IMR-90 (cell line): ENCODE measurements around the gene KIF5C. TPM values are rescaled to one million over a fixed set of nuclear protein-coding genes. Genes with fewer than 3 reads are reported as not detected.

Experiments
- ATAC-seq: fragments of 200-7000 bp; cut with Tn5 transposase; 2 replicates; pipeline ENCODE4 v1.9.1; 2020; ENCODE audit warnings: low read depth, mild to moderate bottlenecking, moderate library complexity
- BruUV-seq: library from RNA; stranded (reverse); fragments of 400-500 nt; replicated peaks from 2 replicates; lab custom pipeline; 2021; lab: Mats Ljungman, UMichigan
- CTCF ChIA-PET: fragments of 300-600 bp; formaldehyde crosslinking; extraction: SDS; loops from one replicate; lab custom pipeline; 2021; ENCODE audit warnings: antibody characterized with exemption; lab: Yijun Ruan, JAX
- POLR2A ChIA-PET: fragments of 300-600 bp; sonication (Branson Sonifier 250); formaldehyde crosslinking; loops from one replicate; lab custom pipeline; 2022; ENCODE audit warnings: antibody characterized with exemption; ENCODE audit not compliant: unreplicated experiment; lab: Charles Lee
- DNase-seq: peaks from one replicate; pipeline ENCODE4 v3.0.0; 2013
- H2AFZ ChIP-seq: replicated peaks from 2 replicates; pipeline ENCODE3; 2013; ENCODE audit warnings: low read length, mild to moderate bottlenecking; ENCODE audit not compliant: poor library complexity
- H2AK5ac ChIP-seq: 2 replicates; pipeline ENCODE4 v1.6.1; 2013; ENCODE audit warnings: low read depth, low read length, inconsistent platforms
- H2AK9ac ChIP-seq: replicated peaks from 2 replicates; pipeline ENCODE3; 2013; ENCODE audit warnings: mild to moderate bottlenecking, low read depth, low read length, moderate library complexity; ENCODE audit not compliant: poor library complexity
- H2BK120ac ChIP-seq: 2 replicates; pipeline ENCODE4 v1.6.1; 2013; ENCODE audit warnings: low read depth, low read length, inconsistent platforms
- H2BK15ac ChIP-seq: 3 replicates; pipeline ENCODE4 v1.6.1; 2013; ENCODE audit warnings: low read depth, low read length, inconsistent platforms
- H2BK20ac ChIP-seq: 2 replicates; pipeline ENCODE4 v1.6.1; 2013; ENCODE audit warnings: low read depth, mild to moderate bottlenecking, inconsistent platforms, low read length, moderate library complexity
- H2BK5ac ChIP-seq: 2 replicates; pipeline ENCODE4 v1.6.1; 2013; ENCODE audit warnings: mild to moderate bottlenecking, low read depth, low read length, inconsistent platforms; ENCODE audit not compliant: poor library complexity, severe bottlenecking
- H3K14ac ChIP-seq: replicated peaks from 2 replicates; pipeline ENCODE4 v1.6.1; 2013; ENCODE audit warnings: low read depth, low read length, inconsistent platforms
- H3K18ac ChIP-seq: 2 replicates; pipeline ENCODE4 v1.6.1; 2013; ENCODE audit warnings: low read depth, low read length, control low read depth
- H3K23ac ChIP-seq: 2 replicates; pipeline ENCODE4 v1.6.1; 2013; ENCODE audit warnings: low read depth, low read length, inconsistent platforms
- H3K27ac ChIP-seq: 2 replicates; pipeline ENCODE4 v1.5.1; 2013; ENCODE audit warnings: mild to moderate bottlenecking, control low read depth, low read length; ENCODE audit not compliant: insufficient read depth
- H3K27me3 ChIP-seq: 2 replicates; pipeline ENCODE4 v1.6.1; 2013; ENCODE audit warnings: low read length; ENCODE audit not compliant: control insufficient read depth, insufficient read depth
- H3K36me3 ChIP-seq: 2 replicates; pipeline ENCODE4 v1.6.1; 2013; ENCODE audit warnings: low read length, mixed read lengths; ENCODE audit not compliant: control insufficient read depth, insufficient read depth
- H3K4ac ChIP-seq: 2 replicates; pipeline ENCODE4 v1.6.1; 2013; ENCODE audit warnings: low read depth, low read length, inconsistent platforms
- H3K4me1 ChIP-seq: 2 replicates; pipeline ENCODE4 v1.6.1; 2013; ENCODE audit warnings: low read length, mixed read lengths; ENCODE audit not compliant: control insufficient read depth, insufficient read depth
- H3K4me2 ChIP-seq: 2 replicates; pipeline ENCODE4 v1.6.1; 2013; ENCODE audit warnings: low read depth, mild to moderate bottlenecking, control low read depth, low read length, moderate library complexity
- H3K4me3 ChIP-seq: 2 replicates; pipeline ENCODE4 v1.5.1; 2013; ENCODE audit warnings: low read depth, mild to moderate bottlenecking, control low read depth, low read length, moderate library complexity; ENCODE audit not compliant: insufficient read depth
- H3K56ac ChIP-seq: 2 replicates; pipeline ENCODE4 v1.6.1; 2013; ENCODE audit warnings: low read length, inconsistent platforms; ENCODE audit not compliant: insufficient read depth; ENCODE audit errors: extremely low read depth
- H3K79me1 ChIP-seq, 2 experiments: 2 replicates each; pipeline ENCODE4 v1.6.1; 2013; ENCODE audit warnings: low read length in 2 of 2, inconsistent platforms in 1 of 2, low read depth in 1 of 2
- H3K9ac ChIP-seq: 2 replicates; pipeline ENCODE4 v1.6.1; 2013; ENCODE audit warnings: low read depth, low read length, control low read depth
- H3K9me1 ChIP-seq: 2 replicates; pipeline ENCODE4 v1.6.1; 2013; ENCODE audit warnings: low read length, inconsistent platforms; ENCODE audit not compliant: insufficient read depth
- H3K9me3 ChIP-seq: 2 replicates; pipeline ENCODE4 v1.6.1; 2013; ENCODE audit warnings: low read length; ENCODE audit not compliant: control insufficient read depth, insufficient read depth
- H4K20me1 ChIP-seq: 2 replicates; pipeline ENCODE4 v1.6.1; 2013; ENCODE audit warnings: low read length, inconsistent platforms; ENCODE audit not compliant: insufficient read depth
- H4K5ac ChIP-seq: 2 replicates; pipeline ENCODE4 v1.6.1; 2013; ENCODE audit warnings: mild to moderate bottlenecking, low read depth, low read length, control low read depth
- H4K8ac ChIP-seq, 2 experiments: 2 replicates each; pipeline ENCODE4 v1.6.1; 2013; ENCODE audit warnings: low read depth in 2 of 2, low read length in 2 of 2, control low read depth in 1 of 2, inconsistent platforms in 1 of 2
- H4K91ac ChIP-seq: 2 replicates; pipeline ENCODE4 v1.6.1; 2013; ENCODE audit warnings: low read depth, low read length, inconsistent platforms; ENCODE audit not compliant: insufficient read depth
- BHLHE40 ChIP-seq: fragments of 150-350 bp; IDR thresholded peaks from 2 replicates; pipeline ENCODE4 v1.6.1; 2016; ENCODE audit warnings: mild to moderate bottlenecking, low read depth, low read length
- CEBPB ChIP-seq: IDR thresholded peaks from 2 replicates; pipeline ENCODE4 v1.6.1; 2012; ENCODE audit warnings: low read depth, low read length, improper control_type of control experiment
- CHD1 ChIP-seq: IDR thresholded peaks from 2 replicates; pipeline ENCODE4 v1.6.1; 2012; ENCODE audit warnings: low read depth, low read length, improper control_type of control experiment
- FOS ChIP-seq: fragments of 150-350 bp; IDR thresholded peaks from 2 replicates; pipeline ENCODE4 v1.6.1; 2016; ENCODE audit warnings: low read depth, low read length
- MAFK ChIP-seq: IDR thresholded peaks from 2 replicates; pipeline ENCODE4 v1.6.1; 2012; ENCODE audit warnings: low read depth, low read length, improper control_type of control experiment
- MAZ ChIP-seq: IDR thresholded peaks from 2 replicates; pipeline ENCODE4 v1.6.1; 2012; ENCODE audit warnings: low read depth, mild to moderate bottlenecking, low read length, improper control_type of control experiment, moderate library complexity, borderline replicate concordance
- MXI1 ChIP-seq: IDR thresholded peaks from 2 replicates; pipeline ENCODE4 v1.6.1; 2012; ENCODE audit warnings: low read depth, mild to moderate bottlenecking, low read length, moderate library complexity, borderline replicate concordance
- NFE2L2 ChIP-seq: fragments of 150-350 bp; IDR thresholded peaks from 2 replicates; pipeline ENCODE4 v1.6.1; 2016; ENCODE audit warnings: low read depth, mild to moderate bottlenecking, low read length
- RFX5 ChIP-seq: IDR thresholded peaks from 2 replicates; pipeline ENCODE4 v1.8.0; 2012; ENCODE audit warnings: low read depth, mild to moderate bottlenecking, low read length, moderate library complexity
- SMC3 ChIP-seq: fragments of 150-350 bp; IDR thresholded peaks from 2 replicates; pipeline ENCODE4 v1.6.1; 2016; ENCODE audit warnings: low read depth, mild to moderate bottlenecking, antibody characterized with exemption, low read length, moderate library complexity
- WGBS, 2 experiments: methylation state at CpG; one replicate each; pipeline versions ENCODE4 v1.1.5 to v1.1.7; 2013; ENCODE audit warnings: missing lambda C conversion rate in 2 of 2; ENCODE audit not compliant: insufficient read length in 1 of 2; ENCODE audit errors: extremely low coverage in 2 of 2; 5-methylcytosine and 5-hydroxymethylcytosine counted together
- dilution Hi-C: fragments of 300-500 bp; cut with HindIII; formaldehyde crosslinking; loops from one replicate; pipeline ENCODE4 v1.14.3; 2018; ENCODE audit warnings: low sequenced_read_pairs; ENCODE audit not compliant: unreplicated experiment
- in situ Hi-C: fragments of 300-500 bp; cut with MboI; formaldehyde crosslinking; loops from 3 replicates; pipeline ENCODE4 v1.14.3; 2019; ENCODE audit warnings: low sequenced_read_pairs, inconsistent platforms, mixed read lengths
- intact Hi-C: fragments of 100-400 bp; cut with micrococcal nuclease; formaldehyde crosslinking; loops from 2 replicates; pipeline ENCODE4 v1.10.0; 2022
- polyA plus RNA-seq, 3 experiments: library from polyadenylated mRNA; depleted of rRNA; stranded (reverse); fragments of >200 nt; gene quantifications; 2 replicates each; pipeline ENCODE4 v1.2.3, GENCODE V29; 2012; ENCODE audit warnings: low replicate concordance in 1 of 3
- total RNA-seq: library from RNA; depleted of rRNA; stranded (reverse); fragments of >200 nt; gene quantifications from 2 replicates; pipeline ENCODE4 v1.2.3, GENCODE V29; 2012
- TF ChIP-seq, protein P1 (sequence below): fragments of 150-350 bp; IDR thresholded peaks from 2 replicates; pipeline ENCODE4 v1.6.1; 2016; ENCODE audit warnings: low read depth, mild to moderate bottlenecking, low read length, moderate library complexity, borderline replicate concordance
- TF ChIP-seq, protein P2 (sequence below): conservative IDR thresholded peaks from 2 replicates; pipeline ENCODE4 v1.5.1; 2012; ENCODE audit warnings: mild to moderate bottlenecking, low read depth, low read length, improper control_type of control experiment
- TF ChIP-seq, protein P3 (sequence below): fragments of 150-350 bp; IDR thresholded peaks from 2 replicates; pipeline ENCODE4 v1.6.1; 2017; ENCODE audit warnings: mild to moderate bottlenecking, antibody characterized with exemption, low read length, low read depth

KIF5C gene
- total and polyA plus RNA-seq, 2 of the 4 experiments (the other 2 are of a cell fraction) = 0.10 to 0.18 TPM

DNA sequence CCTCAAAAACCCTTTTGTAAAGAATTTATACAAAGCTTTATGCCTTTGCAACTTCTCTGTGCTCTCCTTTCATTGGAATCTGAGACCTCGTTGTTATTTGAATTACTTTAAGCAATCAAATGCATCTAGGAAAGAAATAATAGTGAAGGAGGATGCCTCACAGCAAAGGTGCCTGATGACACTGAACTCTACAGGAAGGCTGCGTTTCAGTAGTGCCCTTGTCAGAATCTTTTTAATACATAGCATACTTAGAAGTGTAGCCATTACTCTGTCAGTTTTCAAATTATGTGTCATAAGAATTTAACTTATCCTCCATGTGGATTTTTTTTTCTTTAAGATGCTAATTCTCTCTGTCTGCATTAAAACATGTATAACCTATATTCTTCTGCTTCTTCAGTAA is 153.9 kb downstream of the KIF5C start:
- H3K4me3 ChIP-seq = no peak overlapping the region
- no CpG with 5 or more reads among the region's 2 CpGs for WGBS, 2 experiments
- no peak overlapping the region for H4K5ac ChIP-seq
- H2BK20ac ChIP-seq = no peak overlapping the region
- no peak overlapping the region for H4K8ac ChIP-seq
- no peak overlapping the region for H3K23ac ChIP-seq
- no peaks in the 10 kb centered on the region for H3K9me1 ChIP-seq
- no peak for DNase-seq
- no peak overlapping the region for H3K4ac ChIP-seq
- H2BK15ac ChIP-seq = no peak overlapping the region
- H4K20me1 ChIP-seq = no peaks in the 10 kb centered on the region
- no peak overlapping the region for H4K91ac ChIP-seq
- H2BK5ac ChIP-seq = no peak overlapping the region
- no peak overlapping the region for H3K4me2 ChIP-seq
- BruUV-seq = no TSS peak
- H3K56ac ChIP-seq = no peak overlapping the region
- no peak overlapping the region for H2AK9ac ChIP-seq
- intact Hi-C loops = no loop called here
- H3K9me3 ChIP-seq = no peaks in the 10 kb centered on the region
- H3K36me3 ChIP-seq = no peaks in the 10 kb centered on the region
- H3K14ac ChIP-seq = no peak overlapping the region
- in situ Hi-C loops = loop anchor here (10.0 kb wide), 1 partner anchor 286 kb away; no protein-coding TSS in a partner anchor
- no peak overlapping the region for H2AFZ ChIP-seq
- ChIA-PET POLR2A (no interaction called here), CTCF (interaction anchor here (1.1 to 1.3 kb wide), 2 partner anchors 10 to 533 kb away, joined by 3 to 4 read pairs; no protein-coding TSS in a partner anchor)
- no peaks in the 10 kb centered on the region for H3K79me1 ChIP-seq
- no peak overlapping the region for H2BK120ac ChIP-seq
- ATAC-seq = no peak
- H3K4me1 ChIP-seq = no peaks in the 10 kb centered on the region
- peaks cover 15% of the 10 kb centered on the region for H3K27me3 ChIP-seq
- H3K18ac ChIP-seq = no peak overlapping the region
- dilution Hi-C loops = no loop called here
- H2AK5ac ChIP-seq = no peak overlapping the region
- H3K27ac ChIP-seq = no peak overlapping the region
- H3K9ac ChIP-seq = no peak overlapping the region
- no peak for TF ChIP-seq BHLHE40
- TF ChIP-seq, protein P1, sequence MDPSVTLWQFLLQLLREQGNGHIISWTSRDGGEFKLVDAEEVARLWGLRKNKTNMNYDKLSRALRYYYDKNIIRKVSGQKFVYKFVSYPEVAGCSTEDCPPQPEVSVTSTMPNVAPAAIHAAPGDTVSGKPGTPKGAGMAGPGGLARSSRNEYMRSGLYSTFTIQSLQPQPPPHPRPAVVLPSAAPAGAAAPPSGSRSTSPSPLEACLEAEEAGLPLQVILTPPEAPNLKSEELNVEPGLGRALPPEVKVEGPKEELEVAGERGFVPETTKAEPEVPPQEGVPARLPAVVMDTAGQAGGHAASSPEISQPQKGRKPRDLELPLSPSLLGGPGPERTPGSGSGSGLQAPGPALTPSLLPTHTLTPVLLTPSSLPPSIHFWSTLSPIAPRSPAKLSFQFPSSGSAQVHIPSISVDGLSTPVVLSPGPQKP = no peak
- TF ChIP-seq CEBPB = no peak
- no peak for TF ChIP-seq RFX5
- TF ChIP-seq SMC3 = no peak
- TF ChIP-seq FOS = no peak
- TF ChIP-seq NFE2L2 = no peak
- TF ChIP-seq, protein P2, sequence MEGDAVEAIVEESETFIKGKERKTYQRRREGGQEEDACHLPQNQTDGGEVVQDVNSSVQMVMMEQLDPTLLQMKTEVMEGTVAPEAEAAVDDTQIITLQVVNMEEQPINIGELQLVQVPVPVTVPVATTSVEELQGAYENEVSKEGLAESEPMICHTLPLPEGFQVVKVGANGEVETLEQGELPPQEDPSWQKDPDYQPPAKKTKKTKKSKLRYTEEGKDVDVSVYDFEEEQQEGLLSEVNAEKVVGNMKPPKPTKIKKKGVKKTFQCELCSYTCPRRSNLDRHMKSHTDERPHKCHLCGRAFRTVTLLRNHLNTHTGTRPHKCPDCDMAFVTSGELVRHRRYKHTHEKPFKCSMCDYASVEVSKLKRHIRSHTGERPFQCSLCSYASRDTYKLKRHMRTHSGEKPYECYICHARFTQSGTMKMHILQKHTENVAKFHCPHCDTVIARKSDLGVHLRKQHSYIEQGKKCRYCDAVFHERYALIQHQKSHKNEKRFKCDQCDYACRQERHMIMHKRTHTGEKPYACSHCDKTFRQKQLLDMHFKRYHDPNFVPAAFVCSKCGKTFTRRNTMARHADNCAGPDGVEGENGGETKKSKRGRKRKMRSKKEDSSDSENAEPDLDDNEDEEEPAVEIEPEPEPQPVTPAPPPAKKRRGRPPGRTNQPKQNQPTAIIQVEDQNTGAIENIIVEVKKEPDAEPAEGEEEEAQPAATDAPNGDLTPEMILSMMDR = no peak
- no peak for TF ChIP-seq MAFK
- no peak for TF ChIP-seq CHD1
- no peak for TF ChIP-seq MXI1
- TF ChIP-seq, protein P3, sequence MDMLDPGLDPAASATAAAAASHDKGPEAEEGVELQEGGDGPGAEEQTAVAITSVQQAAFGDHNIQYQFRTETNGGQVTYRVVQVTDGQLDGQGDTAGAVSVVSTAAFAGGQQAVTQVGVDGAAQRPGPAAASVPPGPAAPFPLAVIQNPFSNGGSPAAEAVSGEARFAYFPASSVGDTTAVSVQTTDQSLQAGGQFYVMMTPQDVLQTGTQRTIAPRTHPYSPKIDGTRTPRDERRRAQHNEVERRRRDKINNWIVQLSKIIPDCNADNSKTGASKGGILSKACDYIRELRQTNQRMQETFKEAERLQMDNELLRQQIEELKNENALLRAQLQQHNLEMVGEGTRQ = no peak
- TF ChIP-seq MAZ = no peak
